ENCODE data around the gene UNC5A.
A peak's percentile ranks its signal among the peaks of the same experiment; 100 is the strongest.

UNC5A gene

GRCh38 chr5:176781054-176781375, 29.3 kb upstream of the UNC5A start:
- Histone ChIP-seq H3K9me3 (ENCODE audit: control insufficient read depth, insufficient read depth, low read depth, low read length) (no peaks in the 10 kb centered on the region), H3K27ac (ENCODE audit: extremely low read depth, low read depth, low read length) (no peak overlapping the region), H3K4me1 (ENCODE audit: control insufficient read depth, insufficient read depth, low read length) (no peaks in the 10 kb centered on the region), H3K4me3 (ENCODE audit: low read depth, low read length) (no peak overlapping the region), H3K36me3 (ENCODE audit: control insufficient read depth in 2 of 2, insufficient read depth in 1 of 2, low read length in 2 of 2) (no peaks in the 10 kb centered on the region)
- CTCF ChIA-PET, result interaction anchor here (0.6 kb wide), 1 partner anchor 1453 kb away, joined by 4 read pairs; no protein-coding TSS in a partner anchor
- no peak for TF ChIP-seq ZNF626 (tag by site-specific recombination; IDR thresholded peaks at IDR 0.05)
- TF ChIP-seq ZNF114 (tag by site-specific recombination; IDR thresholded peaks at IDR 0.05), result no peak
- no peak for TF ChIP-seq PRDM10 (tag by site-specific recombination; IDR thresholded peaks at IDR 0.05)
- TF ChIP-seq ZNF837 (tag by site-specific recombination; IDR thresholded peaks at IDR 0.05), result no peak
- no peak for TF ChIP-seq ZNF610 (tag by site-specific recombination; IDR thresholded peaks at IDR 0.05; ENCODE audit: borderline replicate concordance)
- TF ChIP-seq EGR2 (tag by site-specific recombination; IDR thresholded peaks at IDR 0.05; ENCODE audit: low read depth), result no peak
- TF ChIP-seq ZNF302 (tag by site-specific recombination; IDR thresholded peaks at IDR 0.05; ENCODE audit: low read depth), result no peak
- TF ChIP-seq ZSCAN18 (tag by site-specific recombination; IDR thresholded peaks at IDR 0.05), result no peak
- no peak for TF ChIP-seq ZNF792 (tag by site-specific recombination; IDR thresholded peaks at IDR 0.05)
- no peak for TF ChIP-seq ZNF677 (tag by site-specific recombination; IDR thresholded peaks at IDR 0.05)
- no peak for TF ChIP-seq HOXA7 (CRISPR knock-in tag; IDR thresholded peaks at IDR 0.05; ENCODE audit: borderline replicate concordance)
- TF ChIP-seq ZNF843 (tag by site-specific recombination; IDR thresholded peaks at IDR 0.05), result no peak
- TF ChIP-seq ZNF510 (tag by site-specific recombination; IDR thresholded peaks at IDR 0.05; ENCODE audit: insufficient replicate concordance), result no peak
- TF ChIP-seq SCRT2 (tag by site-specific recombination; IDR thresholded peaks at IDR 0.05), result no peak
- POLR2A ChIA-PET, result no interaction called here

GRCh38 chr5:176781638-176782570, 28.5 kb upstream of the UNC5A start:
- H3K36me3 ChIP-seq (ENCODE audit: control insufficient read depth in 2 of 2, insufficient read depth in 1 of 2, low read length in 2 of 2), result no peaks in the 10 kb centered on the region
- no peak overlapping the region for H3K27ac ChIP-seq (ENCODE audit: extremely low read depth, low read depth, low read length)
- H3K9me3 ChIP-seq (ENCODE audit: control insufficient read depth, insufficient read depth, low read depth, low read length), result no peaks in the 10 kb centered on the region
- CTCF ChIA-PET, result interaction anchor here (0.7 kb wide), 2 partner anchors 64 to 330 kb away, joined by 3 to 4 read pairs; no protein-coding TSS in a partner anchor
- no peaks in the 10 kb centered on the region for H3K4me1 ChIP-seq (ENCODE audit: control insufficient read depth, insufficient read depth, low read length)
- H3K4me3 ChIP-seq (ENCODE audit: low read depth, low read length), result no peak overlapping the region
- TF ChIP-seq MEIS1 (CRISPR knock-in tag; IDR thresholded peaks at IDR 0.05; ENCODE audit: borderline replicate concordance) (no peak), ZIC2 (tag by site-specific recombination; IDR thresholded peaks at IDR 0.05) (0 out of 2 replicates have a peak, but pooled peaks have one; percentile 16)
- POLR2A ChIA-PET, result no interaction called here
